H1 (cell line): ENCODE results near the gene ACAD10. TPM values are rescaled to one million over a fixed set of nuclear protein-coding genes. Genes with fewer than 3 reads are reported as not detected.
A peak's percentile ranks its signal among the peaks of the same experiment; 100 is the strongest.

Experiments
- CTCF ChIA-PET: fragments of 300-600 bp; sonication (Branson Sonifier 250); formaldehyde crosslinking; loops from one replicate; lab custom pipeline; 2021; ENCODE audit not compliant: partially characterized antibody; lab: Charles Lee
- POLR2A ChIA-PET: fragments of 300-600 bp; sonication (Branson Sonifier 250); formaldehyde crosslinking; loops from one replicate; lab custom pipeline; 2021; ENCODE audit warnings: inconsistent platforms; ENCODE audit not compliant: partially characterized antibody; lab: Charles Lee
- DNase-seq, 2 experiments: peaks; one replicate each; pipeline versions ENCODE4 v3.0.0 to v3.0.0-alpha.2; 2010 to 2022; ENCODE audit warnings: low spot score in 2 of 2, low read depth in 1 of 2, mixed read lengths in 1 of 2
- FAIRE-seq: peaks from 2 replicates; lab custom pipeline; 2011; peaks lifted over from hg19 to GRCh38; lab: Jason Lieb, UNC
- H2AFZ ChIP-seq: 2 replicates; pipeline ENCODE4 v1.8.1; 2012; ENCODE audit warnings: low read length, inconsistent platforms
- H2AK5ac ChIP-seq: 2 replicates; pipeline ENCODE4 v1.6.1; 2013; ENCODE audit warnings: low read depth, low read length
- H2BK120ac ChIP-seq: replicated peaks from 2 replicates; pipeline ENCODE3; 2013; ENCODE audit warnings: low read depth, low read length, inconsistent platforms
- H2BK12ac ChIP-seq: 2 replicates; pipeline ENCODE4 v1.6.1; 2013; ENCODE audit warnings: low read depth, low read length
- H2BK15ac ChIP-seq: 2 replicates; pipeline ENCODE4 v1.6.1; 2013; ENCODE audit warnings: low read length
- H2BK20ac ChIP-seq: 2 replicates; pipeline ENCODE4 v1.6.1; 2013; ENCODE audit warnings: low read length
- H2BK5ac ChIP-seq: 2 replicates; pipeline ENCODE4 v1.6.1; 2013; ENCODE audit warnings: low read depth, low read length
- H3K14ac ChIP-seq: 2 replicates; pipeline ENCODE4 v1.6.1; 2013; ENCODE audit warnings: inconsistent platforms; ENCODE audit not compliant: insufficient read length
- H3K18ac ChIP-seq: 2 replicates; pipeline ENCODE4 v1.6.1; 2013; ENCODE audit warnings: low read length; ENCODE audit errors: extremely low read depth
- H3K23ac ChIP-seq: 2 replicates; pipeline ENCODE4 v1.6.1; 2013; ENCODE audit warnings: inconsistent platforms; ENCODE audit not compliant: insufficient read length
- H3K23me2 ChIP-seq: 2 replicates; pipeline ENCODE4 v1.6.1; 2013; ENCODE audit warnings: low read depth, low read length
- H3K27ac ChIP-seq: 2 replicates; pipeline ENCODE4 v1.6.1; 2011; ENCODE audit warnings: low read depth, low read length, inconsistent platforms
- H3K27me3 ChIP-seq, 4 experiments: replicated peaks in 1 of 4; 1 replicate in 1 of 4; 2 replicates in 3 of 4; pipeline versions ENCODE4 v1.6.1 to v1.8.1; 2011 to 2013; ENCODE audit warnings: low read length in 3 of 4, mild to moderate bottlenecking in 3 of 4, inconsistent platforms in 2 of 4, mixed read lengths in 2 of 4, moderate library complexity in 1 of 4; ENCODE audit not compliant: control insufficient read depth in 3 of 4, insufficient read depth in 3 of 4; ENCODE audit errors: extremely low read depth in 1 of 4
- H3K36me3 ChIP-seq, 4 experiments: 2 replicates each; pipeline versions ENCODE4 v1.6.1 to v1.8.1; 2011 to 2013; ENCODE audit warnings: mild to moderate bottlenecking in 4 of 4, low read length in 3 of 4, moderate library complexity in 2 of 4, control low read depth in 1 of 4, inconsistent platforms in 1 of 4; ENCODE audit not compliant: insufficient read depth in 4 of 4, control insufficient read depth in 2 of 4
- H3K4ac ChIP-seq: replicated peaks from 2 replicates; pipeline ENCODE3; 2013; ENCODE audit warnings: low read length, low read depth, mixed read lengths, inconsistent platforms; ENCODE audit not compliant: insufficient read length
- H3K4me1 ChIP-seq, 4 experiments: replicated peaks in 1 of 4; 1 replicate in 1 of 4; 2 replicates in 3 of 4; pipeline versions ENCODE4 v1.6.1 to v1.8.1; 2011 to 2013; ENCODE audit warnings: low read length in 3 of 4, inconsistent platforms in 2 of 4, mixed read lengths in 1 of 4; ENCODE audit not compliant: insufficient read depth in 4 of 4, control insufficient read depth in 3 of 4
- H3K4me2 ChIP-seq, 2 experiments: 2 replicates each; pipeline versions ENCODE4 v1.6.1 to v1.8.1; 2011 to 2013; ENCODE audit warnings: low read depth in 2 of 2, low read length in 2 of 2, control low read depth in 1 of 2, inconsistent platforms in 1 of 2, mild to moderate bottlenecking in 1 of 2; ENCODE audit not compliant: insufficient read depth in 1 of 2
- H3K4me3 ChIP-seq, 4 experiments: fragments of 200-600, 300-600 bp in 1 of 4; sonication (generic), shearing (Covaris generic), sonication (Bioruptor Twin) in 1 of 4; 2 replicates each; pipeline versions ENCODE4 v1.5.1 to v1.8.1; 2011 to 2016; ENCODE audit warnings: low read length in 4 of 4, low read depth in 3 of 4, control low read depth in 2 of 4, inconsistent platforms in 2 of 4, mild to moderate bottlenecking in 2 of 4, mixed read lengths in 1 of 4, moderate library complexity in 1 of 4; ENCODE audit not compliant: insufficient read depth in 2 of 4; ENCODE audit errors: extremely low read depth in 1 of 4
- H3K56ac ChIP-seq: replicated peaks from 2 replicates; pipeline ENCODE3; 2013; ENCODE audit warnings: low read depth, mild to moderate bottlenecking, mixed read lengths, low read length, inconsistent platforms; ENCODE audit not compliant: insufficient read length
- H3K79me1 ChIP-seq: 2 replicates; pipeline ENCODE4 v1.6.1; 2013; ENCODE audit warnings: low read depth, low read length, control low read depth
- H3K79me2 ChIP-seq, 2 experiments: 2 replicates each; pipeline versions ENCODE4 v1.6.1 to v1.8.1; 2012 to 2013; ENCODE audit warnings: low read length in 2 of 2, mild to moderate bottlenecking in 2 of 2, inconsistent platforms in 1 of 2; ENCODE audit not compliant: insufficient read depth in 2 of 2, control insufficient read depth in 1 of 2
- H3K9ac ChIP-seq, 4 experiments: replicated peaks in 1 of 4; 1 replicate in 1 of 4; 2 replicates in 3 of 4; pipeline versions ENCODE4 v1.6.1 to v1.8.1; 2011 to 2013; ENCODE audit warnings: low read depth in 3 of 4, low read length in 3 of 4, control low read depth in 2 of 4, mild to moderate bottlenecking in 2 of 4, moderate library complexity in 2 of 4, inconsistent platforms in 1 of 4; ENCODE audit errors: extremely low read depth in 1 of 4
- H3K9me3 ChIP-seq, 2 experiments: 2 replicates each; pipeline versions ENCODE4 v1.6.1 to v1.8.1; 2012 to 2013; ENCODE audit warnings: mild to moderate bottlenecking in 2 of 2, moderate library complexity in 2 of 2, control low read depth in 1 of 2, inconsistent platforms in 1 of 2, low read depth in 1 of 2, low read length in 1 of 2, mixed read lengths in 1 of 2; ENCODE audit not compliant: insufficient read depth in 2 of 2
- H4K20me1 ChIP-seq, 2 experiments: replicated peaks in 1 of 2; 2 replicates each; pipeline versions ENCODE3 to v1.8.1; 2011 to 2013; ENCODE audit warnings: inconsistent platforms in 2 of 2, low read length in 2 of 2, mild to moderate bottlenecking in 1 of 2; ENCODE audit not compliant: insufficient read depth in 2 of 2, control insufficient read depth in 1 of 2
- H4K5ac ChIP-seq: 2 replicates; pipeline ENCODE4 v1.6.1; 2013; ENCODE audit warnings: low read length, low read depth, mixed read lengths, inconsistent platforms; ENCODE audit not compliant: insufficient read length
- H4K8ac ChIP-seq: 2 replicates; pipeline ENCODE4 v1.8.0; 2013; ENCODE audit warnings: mild to moderate bottlenecking, moderate library complexity, low read length, inconsistent platforms; ENCODE audit not compliant: insufficient read depth; ENCODE audit errors: extremely low read depth
- H4K91ac ChIP-seq: replicated peaks from 2 replicates; pipeline ENCODE3; 2013; ENCODE audit warnings: low read length, mixed read lengths, inconsistent platforms; ENCODE audit not compliant: insufficient read length
- CEBPB ChIP-seq: IDR thresholded peaks from 2 replicates; pipeline ENCODE4 v1.6.1; 2012; ENCODE audit warnings: low read depth, low read length
- CTBP2 ChIP-seq: IDR thresholded peaks from 2 replicates; pipeline ENCODE4 v1.7.0; 2011; ENCODE audit warnings: borderline replicate concordance, mild to moderate bottlenecking, moderate library complexity, mixed read lengths, low read length; ENCODE audit not compliant: insufficient read depth, insufficient read length
- MAX ChIP-seq: IDR thresholded peaks from 2 replicates; pipeline ENCODE4 v1.6.1; 2012; ENCODE audit warnings: inconsistent platforms
- NRF1 ChIP-seq: IDR thresholded peaks from 2 replicates; pipeline ENCODE4 v1.6.1; 2011; ENCODE audit warnings: mild to moderate bottlenecking, low read depth, low read length, improper control_type of control experiment
- POLR2A ChIP-seq, 2 experiments: IDR thresholded peaks; 1 replicate in 1 of 2; 2 replicates in 1 of 2; pipeline ENCODE4 v1.6.1; 2011; ENCODE audit warnings: low read depth in 2 of 2, low read length in 2 of 2, mild to moderate bottlenecking in 2 of 2; ENCODE audit errors: control extremely low read depth in 1 of 2
- POLR2AphosphoS5 ChIP-seq: IDR thresholded peaks from 2 replicates; pipeline ENCODE4 v1.6.1; 2011; ENCODE audit warnings: low read depth, low read length
- RXRA ChIP-seq: IDR thresholded peaks from 2 replicates; pipeline ENCODE4 v1.6.1; 2011; ENCODE audit warnings: low read depth, mild to moderate bottlenecking, low read length, moderate library complexity; ENCODE audit not compliant: insufficient read depth
- SAP30 ChIP-seq: fragments of 300-600 bp; sonication (generic); IDR thresholded peaks from 2 replicates; pipeline ENCODE4 v1.7.1; 2012; ENCODE audit warnings: low read length, moderate library complexity, mild to moderate bottlenecking, inconsistent platforms; ENCODE audit not compliant: insufficient read depth, insufficient replicate concordance
- SP1 ChIP-seq: IDR thresholded peaks from 2 replicates; pipeline ENCODE4 v1.6.1; 2011; ENCODE audit warnings: low read depth, low read length
- TAF1 ChIP-seq: IDR thresholded peaks from 2 replicates; pipeline ENCODE4 v1.6.1; 2011; ENCODE audit warnings: mild to moderate bottlenecking, low read depth, low read length
- TEAD4 ChIP-seq: IDR thresholded peaks from 2 replicates; pipeline ENCODE4 v1.6.1; 2012; ENCODE audit warnings: low read depth, low read length, inconsistent platforms, mixed read lengths
- ZNF274 ChIP-seq: IDR thresholded peaks from 2 replicates; pipeline ENCODE4 v1.7.0; 2012; ENCODE audit warnings: low read length, borderline replicate concordance; ENCODE audit errors: extremely low read depth
- WGBS, 2 experiments: shearing (Covaris generic) in 1 of 2; methylation state at CpG; one replicate each; pipeline versions ENCODE4 v1.1.6 to v1.1.7; 2013 to 2015; ENCODE audit warnings: low lambda C conversion rate in 2 of 2, mixed read lengths in 2 of 2, inconsistent platforms in 1 of 2, low coverage in 1 of 2, missing lambda C conversion rate in 1 of 2; ENCODE audit not compliant: insufficient replicate concordance in 2 of 2, insufficient coverage in 1 of 2, insufficient read length in 1 of 2; ENCODE audit errors: extremely low coverage in 1 of 2, missing lambda C conversion rate in 1 of 2; 5-methylcytosine and 5-hydroxymethylcytosine counted together
- polyA plus RNA-seq, 7 experiments: library from polyadenylated mRNA; depleted of rRNA in 3 of 7; stranded (reverse) in 5 of 7; unstranded in 2 of 7; fragments of >200 nt in 5 of 7; fragments of 200-250 nt in 2 of 7; gene quantifications; 1 replicate in 5 of 7; 2 replicates in 1 of 7; 4 replicates in 1 of 7; pipeline versions ENCODE4 v1.2.1 to v1.2.3, GENCODE V29; 2011 to 2013; ENCODE audit warnings: missing spikeins in 2 of 7, mixed read lengths in 2 of 7
- total RNA-seq: library from RNA; stranded (reverse); fragmentation: NEBNext Ultra II Directional; extraction: Animal tissue kit (Norgen Biotek cat#: 25700); gene quantifications from 2 replicates; pipeline ENCODE4 v1.2.1, GENCODE V29; 2021

The ACAD10 gene
- total and polyA plus RNA-seq, 2 of the 8 experiments (the other 6 are each of a cell fraction or from before 2014, with no cell fraction given): 17.3 to 23.3 TPM

GRCh38 chr12:111636209-111636945, 49.5 kb upstream of the ACAD10 start:
- H2BK120ac ChIP-seq: no peak overlapping the region
- H3K27me3 ChIP-seq: no peaks in the 10 kb centered on the region; a peak in 1 of 7 replicates
- peak overlapping the region; percentile 10 for H3K18ac ChIP-seq
- H2BK20ac ChIP-seq: no peak overlapping the region
- no peaks in the 10 kb centered on the region for H3K9me3 ChIP-seq
- no peak overlapping the region for H2AK5ac ChIP-seq
- no peaks in the 10 kb centered on the region for H3K79me2 ChIP-seq
- no peak overlapping the region for H3K14ac ChIP-seq
- H3K27ac ChIP-seq: peak overlapping the region; percentile 63; the same call in 1 of the 2 replicates
- H3K4me1 ChIP-seq: peaks cover 5 to 16% (median 11%) of the 10 kb centered on the region in 4 experiments
- no peak overlapping the region for H2BK15ac ChIP-seq
- no peaks in the 10 kb centered on the region for H4K20me1 ChIP-seq
- POLR2A ChIA-PET: interaction anchor here (0.9 to 1.9 kb wide), 4 partner anchors 8 to 50 kb away, joined by 3 to 7 read pairs (median 4); partner anchors contain the start of genes ACAD10, ATXN2 and BRAP
- no peak overlapping the region for H3K56ac ChIP-seq
- no peak overlapping the region for H4K91ac ChIP-seq
- peak overlapping the region; percentile 81; the same call in 1 of the 2 replicates for H4K8ac ChIP-seq
- H4K5ac ChIP-seq: no peak overlapping the region
- H3K4me3 ChIP-seq: no peak overlapping the region; a peak in 1 of 8 replicates
- peak overlapping the region in 1 of 4 experiments; percentile 10; a peak in 3 of 7 replicates for H3K9ac ChIP-seq
- H3K79me1 ChIP-seq: no peaks in the 10 kb centered on the region
- H3K4me2 ChIP-seq: peak overlapping the region; percentile 41 to 43
- H3K23me2 ChIP-seq: no peaks in the 10 kb centered on the region
- H3K23ac ChIP-seq: no peak overlapping the region
- WGBS, 2 experiments: 33% methylated on average over 19 of the region's 19 CpGs; no CpG with 5 or more reads in 1 of the 2 experiments
- FAIRE-seq (no peak), DNase-seq (peak; percentile 13 to 58)
- no peak overlapping the region for H3K4ac ChIP-seq
- peak overlapping the region; percentile 52 for H2AFZ ChIP-seq
- no peaks in the 10 kb centered on the region for H3K36me3 ChIP-seq
- CTCF ChIA-PET: interaction anchor here (1.0 kb wide), 1 partner anchor 36 kb away, joined by 3 read pairs; no protein-coding TSS in a partner anchor
- peak overlapping the region; percentile 20; the same call in 1 of the 2 replicates for H2BK5ac ChIP-seq
- peak overlapping the region; percentile 53; the same call in 1 of the 2 replicates for H2BK12ac ChIP-seq
- TF ChIP-seq ZNF274 (no peak), SAP30 (no peak), MAX (peak; percentile 6; the same call in 1 of the 2 replicates), TAF1 (peak; percentile 54), POLR2AphosphoS5 (no peak), POLR2A (IDR thresholded peaks at IDR 0.05; ENCODE audit: control extremely low read depth in 1 of 2, low read depth in 2 of 2, low read length in 2 of 2) (peak in 1 of 2 experiments; percentile 41; a peak in 1 of 3 replicates), SP1 (0 out of 2 replicates have a peak, but pooled peaks have one; percentile 7), NRF1 (no peak), CTBP2 (no peak), RXRA (no peak), CEBPB (no peak), TEAD4 (peak; percentile 75; the same call in 1 of the 2 replicates)
